Omental fat pad (tissue), 4 donors: Measurements from ENCODE around the gene HRAS. TPM values are rescaled to one million over a fixed set of nuclear protein-coding genes. Genes with fewer than 3 reads are reported as not detected.

Source experiments
- ATAC-seq: fragments of 150-250 bp; one replicate; pipeline ENCODE4 v1.9.1; 2016; ENCODE audit warnings: mild to moderate bottlenecking, moderate library complexity; ENCODE audit not compliant: low FRiP score
- DNase-seq: peaks from one replicate; pipeline ENCODE4 v3.0.0-alpha.2; 2019; ENCODE audit warnings: low spot score
- CTCF ChIP-seq, 3 donors: fragments of 450-650 bp; IDR thresholded peaks; one replicate each; pipeline ENCODE4 v1.5.1; 2016 to 2017; ENCODE audit warnings: antibody characterized with exemption in 3 of 3, mild to moderate bottlenecking in 3 of 3, moderate library complexity in 2 of 3
- total RNA-seq, 4 donors: library from RNA; depleted of rRNA; stranded (reverse); fragments of >200 nt; gene quantifications; one replicate each; pipeline ENCODE4 v1.1.0, GENCODE V29; 2016

Gene HRAS
- total RNA-seq, 4 donors from 2014 or later, result 30.1 to 44.9 (median 35.0) TPM

GRCh38 chr11:560305-561147 lies 25.1 kb upstream of the HRAS start, which contains the start of the genes LMNTD2 and RASSF7:
Gene LMNTD2, minus strand, starts transcription at chr11:560738. Its CDS starts 22 bp downstream, at chr11:560716.
Gene RASSF7, plus strand, starts transcription at chr11:560970. Its CDS starts 799 bp downstream, at chr11:561769.
- no peak for TF ChIP-seq CTCF (IDR thresholded peaks at IDR 0.05)
- DNase-seq (peak; percentile 88), ATAC-seq (peak; percentile 86)

- TF ChIP-seq CTCF (IDR thresholded peaks at IDR 0.05), result no peak
- ATAC-seq (no peak), DNase-seq (no peak)
These were observed 24.4 kb upstream of the HRAS start for GRCh38 chr11:559712-560304.

- no peak for TF ChIP-seq CTCF (IDR thresholded peaks at IDR 0.05)
- no peak for DNase-seq
- no peak for ATAC-seq
These were observed 23.7 kb upstream of the HRAS start for GRCh38 chr11:559020-559620.

GRCh38 chr11:558503-558902 lies 23.1 kb upstream of the HRAS start:
- no peak for TF ChIP-seq CTCF (IDR thresholded peaks at IDR 0.05)
- ATAC-seq (no peak), DNase-seq (no peak)

- DNase-seq (no peak), ATAC-seq (no peak)
- TF ChIP-seq CTCF (IDR thresholded peaks at IDR 0.05), result no peak
These were observed 22.2 kb upstream of the HRAS start for GRCh38 chr11:557328-558132.

- no peak for ATAC-seq
- TF ChIP-seq CTCF (IDR thresholded peaks at IDR 0.05), result no peak
These were observed 21.4 kb upstream of the HRAS start for GRCh38 chr11:556662-557256.

More at GRCh38 chr11:556662-557256, 21.4 kb upstream of the HRAS start:
- no peak for DNase-seq
